ENCODE results near the gene PBX2.

- TF ChIP-seq MXI1 (IDR thresholded peaks at IDR 0.05; ENCODE audit: borderline replicate concordance, low read depth, low read length): no peak
- TF ChIP-seq, protein P1, sequence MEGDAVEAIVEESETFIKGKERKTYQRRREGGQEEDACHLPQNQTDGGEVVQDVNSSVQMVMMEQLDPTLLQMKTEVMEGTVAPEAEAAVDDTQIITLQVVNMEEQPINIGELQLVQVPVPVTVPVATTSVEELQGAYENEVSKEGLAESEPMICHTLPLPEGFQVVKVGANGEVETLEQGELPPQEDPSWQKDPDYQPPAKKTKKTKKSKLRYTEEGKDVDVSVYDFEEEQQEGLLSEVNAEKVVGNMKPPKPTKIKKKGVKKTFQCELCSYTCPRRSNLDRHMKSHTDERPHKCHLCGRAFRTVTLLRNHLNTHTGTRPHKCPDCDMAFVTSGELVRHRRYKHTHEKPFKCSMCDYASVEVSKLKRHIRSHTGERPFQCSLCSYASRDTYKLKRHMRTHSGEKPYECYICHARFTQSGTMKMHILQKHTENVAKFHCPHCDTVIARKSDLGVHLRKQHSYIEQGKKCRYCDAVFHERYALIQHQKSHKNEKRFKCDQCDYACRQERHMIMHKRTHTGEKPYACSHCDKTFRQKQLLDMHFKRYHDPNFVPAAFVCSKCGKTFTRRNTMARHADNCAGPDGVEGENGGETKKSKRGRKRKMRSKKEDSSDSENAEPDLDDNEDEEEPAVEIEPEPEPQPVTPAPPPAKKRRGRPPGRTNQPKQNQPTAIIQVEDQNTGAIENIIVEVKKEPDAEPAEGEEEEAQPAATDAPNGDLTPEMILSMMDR (conservative IDR thresholded peaks at IDR 0.05; ENCODE audit: low read depth, low read length): no peak
- TF ChIP-seq CEBPB (IDR thresholded peaks at IDR 0.05; ENCODE audit: low read depth, low read length): no peak
- TF ChIP-seq BHLHE40 (IDR thresholded peaks at IDR 0.05; ENCODE audit: low read depth, low read length): no peak
- TF ChIP-seq POLR2A (IDR thresholded peaks at IDR 0.05; ENCODE audit: low read depth, low read length): no peak
- no peak for TF ChIP-seq RAD21 (IDR thresholded peaks at IDR 0.05; ENCODE audit: low read length)
- TF ChIP-seq MAZ (IDR thresholded peaks at IDR 0.05; ENCODE audit: borderline replicate concordance, low read depth, low read length): no peak
- no peak for TF ChIP-seq ELK1 (IDR thresholded peaks at IDR 0.05; ENCODE audit: borderline replicate concordance, low read depth, low read length)
- TF ChIP-seq FOS (IDR thresholded peaks at IDR 0.05; ENCODE audit: low read depth, low read length): no peak
- TF ChIP-seq SMC3 (IDR thresholded peaks at IDR 0.05; ENCODE audit: low read depth, low read length): no peak
- TF ChIP-seq RCOR1 (IDR thresholded peaks at IDR 0.05; ENCODE audit: insufficient replicate concordance, low read length): no peak
- no peak for TF ChIP-seq USF2 (IDR thresholded peaks at IDR 0.05; ENCODE audit: low read depth, low read length)
- no peak for TF ChIP-seq MAFK (IDR thresholded peaks at IDR 0.05; ENCODE audit: low read depth, low read length)
Observed at GRCh38 chr6:32140420-32141046, 49.5 kb downstream of the PBX2 start.
